CD4-positive, alpha-beta T cell treated with Interleukin-6 at 100 ng/mL for 8 hours (primary cell): ENCODE measurements around the gene SLC23A2.
"Not testable (repeated sequence)": the region's sequence is repeated elsewhere in the genome, so short reads cannot be mapped to it uniquely, and the experiment has no call there.

Source experiments
- DNase-seq: peaks from one replicate; pipeline ENCODE4 v3.0.0-alpha.2; 2020; ENCODE audit warnings: mixed read lengths, low spot score

The SLC23A2 gene

GRCh38 chr20:5001174-5002076 lies at the start of gene SLC23A2:
SLC23A2 (minus strand) TSS chr20:5001510; CDS start chr20:4932562, 68,948 bp downstream.
- peak; percentile 49 for DNase-seq

GRCh38 chr20:5046656-5047339 lies 45.5 kb upstream of the SLC23A2 start:
- DNase-seq: no peak

- no peak for DNase-seq
Observed at GRCh38 chr20:5045906-5046305, 44.6 kb upstream of the SLC23A2 start.

- no peak for DNase-seq
Observed at GRCh38 chr20:5044075-5044620, 42.8 kb upstream of the SLC23A2 start.

GRCh38 chr20:5041433-5041832 lies 40.1 kb upstream of the SLC23A2 start:
- DNase-seq: no peak

- DNase-seq: no peak
Observed at GRCh38 chr20:5040345-5040744, 39.0 kb upstream of the SLC23A2 start.

- no peak for DNase-seq
Observed at GRCh38 chr20:5039889-5040288, 38.6 kb upstream of the SLC23A2 start.

GRCh38 chr20:5039255-5039657 lies 37.9 kb upstream of the SLC23A2 start:
- DNase-seq: peak; percentile 22

GRCh38 chr20:5036828-5037227 lies 35.5 kb upstream of the SLC23A2 start:
- DNase-seq: no peak

GRCh38 chr20:5035518-5035917 lies 34.2 kb upstream of the SLC23A2 start:
- not testable (repeated sequence) for DNase-seq

- no peak for DNase-seq
Observed at GRCh38 chr20:5033566-5033965, 32.3 kb upstream of the SLC23A2 start.

GRCh38 chr20:5031701-5032100 lies 30.4 kb upstream of the SLC23A2 start:
- DNase-seq: not testable (repeated sequence)

GRCh38 chr20:5031206-5031557 lies 29.9 kb upstream of the SLC23A2 start:
- no peak for DNase-seq

- no peak for DNase-seq
Observed at GRCh38 chr20:5030348-5031205, 29.3 kb upstream of the SLC23A2 start.

- not testable (repeated sequence) for DNase-seq
Observed at GRCh38 chr20:5028258-5029059, 27.1 kb upstream of the SLC23A2 start.

- DNase-seq: no peak
Observed at GRCh38 chr20:5024982-5025381, 23.7 kb upstream of the SLC23A2 start.

GRCh38 chr20:5024103-5024502 lies 22.8 kb upstream of the SLC23A2 start:
- no peak for DNase-seq

- not testable (repeated sequence) for DNase-seq
Observed at GRCh38 chr20:5023171-5023570, 21.9 kb upstream of the SLC23A2 start.

- DNase-seq: no peak
Observed at GRCh38 chr20:5020760-5021159, 19.4 kb upstream of the SLC23A2 start.

GRCh38 chr20:5013682-5014447 lies 12.6 kb upstream of the SLC23A2 start:
- DNase-seq: no peak
